SK-N-SH (cell line): ENCODE data around the gene TCN1. TPM values are rescaled to one million over a fixed set of nuclear protein-coding genes. Genes with fewer than 3 reads are reported as not detected.

ENCODE experiments used
- CTCF ChIA-PET: fragments of 300-600, 350-600 bp; formaldehyde crosslinking; extraction: SDS; loops from one replicate; lab custom pipeline; 2021; lab: Yijun Ruan, JAX
- POLR2A ChIA-PET: fragments of 350-600 bp; sonication (Branson Sonifier 250); formaldehyde crosslinking; extraction: SDS; loops from one replicate; lab custom pipeline; 2020; ENCODE audit warnings: antibody characterized with exemption, inconsistent platforms; lab: Yijun Ruan, JAX
- DNase-seq: peaks from one replicate; pipeline ENCODE4 v3.0.0; 2012
- H2AFZ ChIP-seq: fragments of 200-600 bp; sonication (generic); 2 replicates; pipeline ENCODE4 v1.8.1; 2016; ENCODE audit warnings: antibody characterized with exemption, mild to moderate bottlenecking, low read depth
- H3F3A ChIP-seq: fragments of 200-600 bp; sonication (generic); replicated peaks from 2 replicates; pipeline ENCODE3; 2016; ENCODE audit warnings: antibody characterized with exemption, mild to moderate bottlenecking; ENCODE audit not compliant: insufficient read depth
- H3K27ac ChIP-seq, 2 experiments: fragments of 200-500 bp in 1 of 2; fragments of 200-600 bp in 1 of 2; sonication (Bioruptor generic) in 1 of 2; sonication (generic), shearing (Covaris generic) in 1 of 2; 2 replicates each; pipeline versions ENCODE4 v1.5.1 to v1.6.1; 2014 to 2016; ENCODE audit warnings: low read depth in 2 of 2, inconsistent platforms in 1 of 2, low read length in 1 of 2, mild to moderate bottlenecking in 1 of 2, mixed read lengths in 1 of 2
- H3K27me3 ChIP-seq: fragments of 200-600 bp; sonication (generic), shearing (Covaris generic); 2 replicates; pipeline ENCODE4 v1.6.1; 2016; ENCODE audit warnings: mixed run types; ENCODE audit not compliant: insufficient read depth
- H3K36me3 ChIP-seq, 2 experiments: fragments of 200-500 bp in 1 of 2; fragments of 200-600 bp in 1 of 2; sonication (Bioruptor generic) in 1 of 2; sonication (generic) in 1 of 2; replicated peaks in 1 of 2; 2 replicates each; pipeline versions ENCODE3 to v1.5.1; 2014 to 2016; ENCODE audit warnings: low read length in 1 of 2, mild to moderate bottlenecking in 1 of 2; ENCODE audit not compliant: insufficient read depth in 2 of 2, control insufficient read depth in 1 of 2
- H3K4me1 ChIP-seq, 2 experiments: fragments of 200-500 bp in 1 of 2; fragments of 200-600 bp in 1 of 2; sonication (Bioruptor generic) in 1 of 2; sonication (generic), shearing (Covaris generic) in 1 of 2; 2 replicates each; pipeline versions ENCODE4 v1.5.1 to v1.6.1; 2014 to 2016; ENCODE audit warnings: low read depth in 1 of 2, low read length in 1 of 2, mixed run types in 1 of 2; ENCODE audit not compliant: insufficient read depth in 2 of 2, control insufficient read depth in 1 of 2
- H3K4me2 ChIP-seq: fragments of 200-600 bp; sonication (generic), shearing (Covaris generic); 2 replicates; pipeline ENCODE4 v1.6.1; 2017; ENCODE audit warnings: mixed run types
- H3K4me3 ChIP-seq, 2 experiments: fragments of 200-500 bp in 1 of 2; fragments of 200-600 bp in 1 of 2; sonication (Bioruptor generic) in 1 of 2; sonication (generic), shearing (Covaris generic) in 1 of 2; 2 replicates each; pipeline versions ENCODE4 v1.5.1 to v1.8.1; 2014 to 2016; ENCODE audit warnings: low read depth in 2 of 2, inconsistent platforms in 1 of 2, low read length in 1 of 2, mild to moderate bottlenecking in 1 of 2, mixed read lengths in 1 of 2, moderate library complexity in 1 of 2
- H3K79me2 ChIP-seq: fragments of 200-600 bp; sonication (generic); 2 replicates; pipeline ENCODE4 v1.8.1; 2017; ENCODE audit warnings: mild to moderate bottlenecking; ENCODE audit not compliant: insufficient read depth
- H3K9ac ChIP-seq: fragments of 200-600 bp; sonication (generic); 2 replicates; pipeline ENCODE4 v1.6.1; 2017; ENCODE audit warnings: mixed run types
- H3K9me2 ChIP-seq: fragments of 200-600 bp; sonication (generic); 2 replicates; pipeline ENCODE4 v1.6.1; 2017; ENCODE audit warnings: mixed run types
- H3K9me3 ChIP-seq: fragments of 200-600 bp; sonication (generic); 2 replicates; pipeline ENCODE4 v1.6.1; 2017; ENCODE audit warnings: mixed run types, mild to moderate bottlenecking, moderate library complexity
- H4K20me1 ChIP-seq: fragments of 200-600 bp; sonication (generic); 2 replicates; pipeline ENCODE4 v1.6.1; 2017; ENCODE audit warnings: mild to moderate bottlenecking, mixed run types; ENCODE audit not compliant: insufficient read depth
- CTCF ChIP-seq: fragments of 200-600 bp; sonication (generic); IDR thresholded peaks from 2 replicates; pipeline ENCODE4 v1.6.1; 2017; ENCODE audit warnings: antibody characterized with exemption, mild to moderate bottlenecking, moderate library complexity
- FOXM1 ChIP-seq: IDR thresholded peaks from 2 replicates; pipeline ENCODE4 v1.4.0; 2012; ENCODE audit warnings: low read depth, mild to moderate bottlenecking
- WGBS: methylation state at CpG from one replicate; pipeline ENCODE4 v1.1.6; 2017; ENCODE audit warnings: low lambda C conversion rate; 5-methylcytosine and 5-hydroxymethylcytosine counted together
- polyA plus RNA-seq, 3 experiments: library from polyadenylated mRNA; depleted of rRNA; stranded (reverse); fragments of >200 nt; gene quantifications; 2 replicates each; pipeline ENCODE4 v1.2.3, GENCODE V29; 2012

TCN1 gene
- polyA plus RNA-seq, 1 of the 3 experiments (the other 2 are of a cell fraction) = 0.03 TPM

DNA sequence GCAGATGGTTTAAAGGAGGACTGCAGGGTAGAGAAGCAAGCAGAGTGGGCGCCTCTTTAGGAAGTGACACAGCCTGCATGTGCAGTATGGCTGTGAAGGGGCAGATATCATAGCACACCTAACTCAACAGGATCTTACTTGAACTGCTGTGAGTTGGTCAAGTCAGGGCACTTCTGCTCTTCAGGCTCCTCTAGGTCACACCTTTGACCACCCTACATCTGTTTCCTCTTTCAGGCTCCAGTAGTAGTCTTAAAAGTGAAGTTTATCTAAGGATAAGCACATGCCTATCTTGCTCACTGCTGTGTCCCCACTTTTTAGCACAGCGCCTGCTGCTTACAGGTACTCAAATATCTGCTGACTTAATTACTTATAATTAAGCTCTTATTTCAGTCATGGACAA is 62.2 kb downstream of the TCN1 start:
- Histone ChIP-seq H3K4me1 (no peaks in the 10 kb centered on the region; a peak in 1 of 4 replicates), H3K9ac (no peak overlapping the region), H4K20me1 (no peaks in the 10 kb centered on the region), H3K27ac (no peak overlapping the region), H3F3A (peaks cover 32% of the 10 kb centered on the region), H3K9me3 (no peaks in the 10 kb centered on the region), H3K4me2 (no peak overlapping the region), H3K9me2 (no peaks in the 10 kb centered on the region), H3K36me3 (peaks cover 53 to 67% of the 10 kb centered on the region in 2 experiments), H3K79me2 (peaks cover 8% of the 10 kb centered on the region; the same call in 1 of the 2 replicates), H3K27me3 (no peaks in the 10 kb centered on the region)
- ChIA-PET POLR2A (no interaction called here), CTCF (interaction anchor here (0.8 to 7.2 kb wide), 3 partner anchors 16 to 267 kb away, joined by 3 to 88 read pairs (median 6); partner anchors contain the start of gene STX3)
- WGBS = 97% methylated on average over 2 of the region's 2 CpGs
- TF ChIP-seq FOXM1 (no peak), CTCF (no peak)
- TF ChIP-seq, all 33 proteins: peak for 0
- DNase-seq = no peak
- Histone ChIP-seq H2AFZ (no peak overlapping the region), H3K4me3 (no peak overlapping the region)

Other genes with a start within 250 kb of the TCN1 start
- 20.5 and 22.0 TPM in 2 replicates for gene PATL1, start 197.4 kb downstream of the TCN1 start, polyA plus RNA-seq (2012; rRNA removed)
- not detected in 2 replicates for gene OR10V1, start 152.6 kb downstream of the TCN1 start, polyA plus RNA-seq (2012; rRNA removed)
- 21.4 and 26.6 TPM in 2 replicates for gene STX3, start 111.1 kb downstream of the TCN1 start, polyA plus RNA-seq (2012; rRNA removed)
- 70.1 and 77.6 TPM in 2 replicates for gene MRPL16, start 55.7 kb downstream of the TCN1 start, polyA plus RNA-seq (2012; rRNA removed)
- not detected in 2 replicates for gene CBLIF, start 21.0 kb downstream of the TCN1 start, polyA plus RNA-seq (2012; rRNA removed)
- not detected in 2 replicates for gene OOSP3, start 12.3 kb upstream of the TCN1 start, polyA plus RNA-seq (2012; rRNA removed)
- not detected in 2 replicates for gene OOSP1, start 71.9 kb upstream of the TCN1 start, polyA plus RNA-seq (2012; rRNA removed)
- not detected in 2 replicates for gene OOSP4A, start 97.5 kb upstream of the TCN1 start, polyA plus RNA-seq (2012; rRNA removed)
- gene OOSP4B, start 150.7 kb upstream of the TCN1 start, polyA plus RNA-seq (2012; rRNA removed) = not detected in 2 replicates
- gene OOSP2, start 173.9 kb upstream of the TCN1 start, polyA plus RNA-seq (2012; rRNA removed) = not detected in 2 replicates
- gene MS4A3, start 190.2 kb upstream of the TCN1 start, polyA plus RNA-seq (2012; rRNA removed) = not detected in 2 replicates
- not detected in 2 replicates for gene MS4A2, start 222.2 kb upstream of the TCN1 start, polyA plus RNA-seq (2012; rRNA removed)